Gastrocnemius medialis (tissue), 4 donors: ENCODE results near the gene SZT2.

Source experiments
- CTCF ChIP-seq, 5 experiments: fragments of 450-650 bp in 3 of 5; fragments of 200-600 bp in 2 of 5; sonication (generic) in 2 of 5; IDR thresholded peaks in 4 of 5; conservative IDR thresholded peaks in 1 of 5; 1 replicate in 4 of 5; 2 replicates in 1 of 5; pipeline ENCODE4 v1.5.1; 2016 to 2019; ENCODE audit warnings: antibody characterized with exemption in 5 of 5, mild to moderate bottlenecking in 3 of 5, moderate library complexity in 3 of 5
- POLR2A ChIP-seq, 2 donors: fragments of 450-650 bp; IDR thresholded peaks; one replicate each; pipeline ENCODE4 v1.6.1; 2017; ENCODE audit warnings: antibody characterized with exemption in 2 of 2, mild to moderate bottlenecking in 2 of 2, moderate library complexity in 2 of 2

- TF ChIP-seq CTCF (IDR thresholded peaks at IDR 0.05 in 4 of 5, conservative IDR thresholded peaks at IDR 0.05 in 1 of 5) (no peak), POLR2A (IDR thresholded peaks at IDR 0.05) (no peak)
These were observed 58.4 kb downstream of the SZT2 start for GRCh38 chr1:43447891-43448708.
